Measurements from ENCODE around the gene PCDH9. TPM values are rescaled to one million over a fixed set of nuclear protein-coding genes. Genes with fewer than 3 reads are reported as not detected.

PCDH9 gene
- total and polyA plus RNA-seq, 2 experiments from 2014 or later = 0.56 to 0.76 TPM

GRCh38 chr13:66926200-66926850 lies 303.8 kb downstream of the PCDH9 start:
- TF ChIP-seq EZH2 (IDR thresholded peaks at IDR 0.05; ENCODE audit: insufficient read depth, poor library complexity, severe bottlenecking) = no peak
- no peak for TF ChIP-seq EZH2phosphoT487 (IDR thresholded peaks at IDR 0.05; ENCODE audit: insufficient read depth, low read depth)
- no peaks in the 10 kb centered on the region for H3F3A ChIP-seq (ENCODE audit: insufficient read depth)
- 13 to 20% methylated on average over 4 of the region's 4 CpGs for WGBS, 2 experiments (ENCODE audit: low coverage in 1 of 2, low lambda C conversion rate in 2 of 2, missing lambda C conversion rate in 2 of 2)
- H3K9me3 ChIP-seq (ENCODE audit: low read depth) = peaks cover 3% of the 10 kb centered on the region
- no peak for DNase-seq
- no peaks in the 10 kb centered on the region for H3K27me3 ChIP-seq (replicated peaks; ENCODE audit: insufficient read depth)
- no peaks in the 10 kb centered on the region for H3K79me2 ChIP-seq (ENCODE audit: insufficient read depth)
- no peak overlapping the region for H3K4me3 ChIP-seq
- no peak overlapping the region for H3K4me2 ChIP-seq (ENCODE audit: unreplicated experiment)
- no peak overlapping the region for H2AFZ ChIP-seq
- no peaks in the 10 kb centered on the region for H4K20me1 ChIP-seq (ENCODE audit: insufficient read depth)
- no peak overlapping the region for H3K9ac ChIP-seq
- H3K9me2 ChIP-seq (ENCODE audit: insufficient read depth) = no peaks in the 10 kb centered on the region
- no peak overlapping the region for H3K27ac ChIP-seq
- no peaks in the 10 kb centered on the region for H3K4me1 ChIP-seq (ENCODE audit: insufficient read depth)
- in situ Hi-C loops (cut with MboI) = no loop called here
- H3K36me3 ChIP-seq (ENCODE audit: low read depth) = no peaks in the 10 kb centered on the region

- H3K4me1 ChIP-seq (ENCODE audit: insufficient read depth) = no peaks in the 10 kb centered on the region
- no peaks in the 10 kb centered on the region for H3K36me3 ChIP-seq (ENCODE audit: low read depth)
- no peaks in the 10 kb centered on the region for H3K27me3 ChIP-seq (replicated peaks; ENCODE audit: insufficient read depth)
- H3K79me2 ChIP-seq (ENCODE audit: insufficient read depth) = no peaks in the 10 kb centered on the region
- no peak overlapping the region for H3K4me2 ChIP-seq (ENCODE audit: unreplicated experiment)
- H3F3A ChIP-seq (ENCODE audit: insufficient read depth) = no peaks in the 10 kb centered on the region
- H4K20me1 ChIP-seq (ENCODE audit: insufficient read depth) = no peaks in the 10 kb centered on the region
- H3K4me3 ChIP-seq = no peak overlapping the region
- H3K9ac ChIP-seq = no peak overlapping the region
- no peak overlapping the region for H2AFZ ChIP-seq
- no peak overlapping the region for H3K27ac ChIP-seq
- no peak for DNase-seq
- TF ChIP-seq EZH2 (IDR thresholded peaks at IDR 0.05; ENCODE audit: insufficient read depth, poor library complexity, severe bottlenecking) = no peak
- no peak for TF ChIP-seq EZH2phosphoT487 (IDR thresholded peaks at IDR 0.05; ENCODE audit: insufficient read depth, low read depth)
- peaks cover 3% of the 10 kb centered on the region for H3K9me3 ChIP-seq (ENCODE audit: low read depth)
- no peaks in the 10 kb centered on the region for H3K9me2 ChIP-seq (ENCODE audit: insufficient read depth)
- WGBS, 2 experiments (ENCODE audit: low coverage in 1 of 2, low lambda C conversion rate in 2 of 2, missing lambda C conversion rate in 2 of 2) = 8 to 14% methylated on average over 1 of the region's 1 CpG
- in situ Hi-C loops (cut with MboI) = no loop called here
These were observed 307.7 kb downstream of the PCDH9 start for GRCh38 chr13:66922444-66922843.

- Histone ChIP-seq H4K20me1 (ENCODE audit: insufficient read depth) (no peaks in the 10 kb centered on the region), H3K9ac (no peak overlapping the region), H3K27me3 (replicated peaks; ENCODE audit: insufficient read depth) (no peaks in the 10 kb centered on the region), H3K36me3 (ENCODE audit: low read depth) (no peaks in the 10 kb centered on the region), H3K9me2 (ENCODE audit: insufficient read depth) (no peaks in the 10 kb centered on the region), H3F3A (ENCODE audit: insufficient read depth) (no peaks in the 10 kb centered on the region), H3K27ac (no peak overlapping the region), H2AFZ (no peak overlapping the region), H3K9me3 (ENCODE audit: low read depth) (peaks cover 3% of the 10 kb centered on the region), H3K4me3 (no peak overlapping the region), H3K79me2 (ENCODE audit: insufficient read depth) (no peaks in the 10 kb centered on the region), H3K4me1 (ENCODE audit: insufficient read depth) (no peaks in the 10 kb centered on the region), H3K4me2 (ENCODE audit: unreplicated experiment) (no peak overlapping the region)
- no peak for TF ChIP-seq EZH2 (IDR thresholded peaks at IDR 0.05; ENCODE audit: insufficient read depth, poor library complexity, severe bottlenecking)
- no peak for TF ChIP-seq EZH2phosphoT487 (IDR thresholded peaks at IDR 0.05; ENCODE audit: insufficient read depth, low read depth)
- in situ Hi-C loops (cut with MboI) = no loop called here
- DNase-seq = no peak
- WGBS, 2 experiments (ENCODE audit: low coverage in 1 of 2, low lambda C conversion rate in 2 of 2, missing lambda C conversion rate in 2 of 2) = 34 to 41% methylated on average over 5 of the region's 5 CpGs
These were observed 308.7 kb downstream of the PCDH9 start for GRCh38 chr13:66921437-66921836.

- no peak for TF ChIP-seq EZH2phosphoT487 (IDR thresholded peaks at IDR 0.05; ENCODE audit: insufficient read depth, low read depth)
- TF ChIP-seq EZH2 (IDR thresholded peaks at IDR 0.05; ENCODE audit: insufficient read depth, poor library complexity, severe bottlenecking) = no peak
- Histone ChIP-seq H3K4me1 (ENCODE audit: insufficient read depth) (no peaks in the 10 kb centered on the region), H3K79me2 (ENCODE audit: insufficient read depth) (no peaks in the 10 kb centered on the region), H4K20me1 (ENCODE audit: insufficient read depth) (no peaks in the 10 kb centered on the region), H3K9me3 (ENCODE audit: low read depth) (no peaks in the 10 kb centered on the region), H2AFZ (no peak overlapping the region), H3K9ac (no peak overlapping the region), H3K9me2 (ENCODE audit: insufficient read depth) (no peaks in the 10 kb centered on the region; the same call in none of the 2 replicates), H3F3A (ENCODE audit: insufficient read depth) (no peaks in the 10 kb centered on the region), H3K36me3 (ENCODE audit: low read depth) (no peaks in the 10 kb centered on the region), H3K4me2 (ENCODE audit: unreplicated experiment) (no peak overlapping the region), H3K27ac (no peak overlapping the region), H3K27me3 (replicated peaks; ENCODE audit: insufficient read depth) (no peaks in the 10 kb centered on the region), H3K4me3 (no peak overlapping the region)
- DNase-seq = no peak
- WGBS, 2 experiments (ENCODE audit: low coverage in 1 of 2, low lambda C conversion rate in 2 of 2, missing lambda C conversion rate in 2 of 2) = 0 to 4% methylated on average over 1 of the region's 1 CpG
- in situ Hi-C loops (cut with MboI) = no loop called here
These were observed 314.4 kb downstream of the PCDH9 start for GRCh38 chr13:66915596-66916185.
